ENCODE results near the gene IL20RB.

Gene IL20RB, protein sequence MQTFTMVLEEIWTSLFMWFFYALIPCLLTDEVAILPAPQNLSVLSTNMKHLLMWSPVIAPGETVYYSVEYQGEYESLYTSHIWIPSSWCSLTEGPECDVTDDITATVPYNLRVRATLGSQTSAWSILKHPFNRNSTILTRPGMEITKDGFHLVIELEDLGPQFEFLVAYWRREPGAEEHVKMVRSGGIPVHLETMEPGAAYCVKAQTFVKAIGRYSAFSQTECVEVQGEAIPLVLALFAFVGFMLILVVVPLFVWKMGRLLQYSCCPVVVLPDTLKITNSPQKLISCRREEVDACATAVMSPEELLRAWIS

DNA sequence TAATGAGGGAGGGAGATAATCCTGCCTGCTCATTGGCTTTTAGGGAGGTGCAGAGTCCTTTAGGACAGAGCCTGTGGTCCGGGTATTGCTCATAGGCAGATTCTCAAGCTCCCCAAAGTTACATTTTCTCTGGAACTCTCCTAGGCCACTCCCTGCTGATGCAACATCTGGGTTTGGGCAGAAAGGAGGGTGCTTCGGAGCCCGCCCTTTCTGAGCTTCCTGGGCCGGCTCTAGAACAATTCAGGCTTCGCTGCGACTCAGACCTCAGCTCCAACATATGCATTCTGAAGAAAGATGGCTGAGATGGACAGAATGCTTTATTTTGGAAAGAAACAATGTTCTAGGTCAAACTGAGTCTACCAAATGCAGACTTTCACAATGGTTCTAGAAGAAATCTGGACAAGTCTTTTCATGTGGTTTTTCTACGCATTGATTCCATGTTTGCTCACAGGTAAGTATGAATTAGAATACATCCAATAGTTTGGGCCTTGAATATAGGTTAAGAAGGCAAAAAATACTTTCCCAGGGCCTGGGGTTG, at the start of gene IL20RB:
TSS of gene IL20RB (plus strand) at position 233 of the 538 bp plus-strand sequence. CDS start at position 364, 131 bp downstream.
- DNase-seq (ENCODE audit: low read depth in 1 of 2, low spot score in 1 of 2), result no peak

DNA sequence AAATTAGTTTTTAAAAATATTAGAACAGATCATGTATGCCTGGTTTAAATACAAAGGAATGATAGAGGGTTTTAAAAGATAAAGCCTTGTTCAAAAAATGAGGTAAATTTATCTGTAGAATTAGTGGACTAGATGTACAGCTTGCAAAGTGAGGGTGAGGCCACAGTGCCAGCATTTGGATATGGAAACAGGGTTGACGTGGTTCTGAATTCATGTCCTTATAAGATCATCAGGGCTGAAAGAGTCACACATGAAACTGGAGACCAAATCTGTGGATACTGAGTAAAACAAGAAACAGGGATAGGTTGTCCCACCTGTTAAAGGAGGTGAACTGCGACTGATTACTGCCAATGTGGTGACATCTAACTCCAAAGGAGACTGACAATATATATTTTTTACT, 49.5 kb upstream of the IL20RB start:
- DNase-seq (ENCODE audit: low read depth in 1 of 2, low spot score in 1 of 2), result no peak

DNA sequence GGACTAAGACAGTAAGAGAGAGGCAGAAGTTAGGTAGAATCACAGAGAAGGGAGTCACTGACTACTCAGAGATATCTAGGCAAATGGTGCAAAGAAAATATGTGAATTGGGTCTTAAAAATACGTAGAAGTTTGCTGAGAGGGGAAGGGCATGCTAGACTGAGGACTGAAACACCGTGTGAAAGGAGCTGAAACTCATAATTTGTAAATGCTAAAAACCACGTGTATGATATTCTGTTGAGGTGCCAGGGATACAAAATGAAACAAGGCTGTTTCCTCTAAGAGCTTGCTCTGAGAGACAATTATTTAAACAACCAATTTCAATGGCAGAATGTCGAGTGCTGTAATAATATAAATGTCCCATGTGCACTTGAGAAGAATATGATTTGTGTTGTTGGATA, 48.6 kb upstream of the IL20RB start:
- DNase-seq (ENCODE audit: low read depth in 1 of 2, low spot score in 1 of 2), result no peak

DNA sequence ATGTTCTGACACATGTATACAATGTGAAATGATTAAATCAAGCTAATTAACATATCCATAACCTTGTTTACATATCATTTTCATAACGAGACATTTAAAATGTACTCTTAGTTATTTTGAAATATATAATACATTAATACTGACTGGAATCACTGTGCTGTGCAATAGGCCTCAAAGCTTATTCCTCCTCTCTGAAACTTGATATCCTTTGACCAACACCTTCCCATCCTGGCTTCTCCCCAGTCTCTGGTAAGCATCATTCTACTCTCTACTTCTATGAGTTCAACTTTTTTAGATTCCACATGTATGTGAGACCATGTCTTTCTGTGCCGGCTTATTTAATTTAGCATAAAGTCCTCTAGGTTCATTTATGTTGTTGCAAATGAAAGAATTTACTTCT, 47.1 kb upstream of the IL20RB start:
- DNase-seq (ENCODE audit: low read depth in 1 of 2, low spot score in 1 of 2), result no peak

DNA sequence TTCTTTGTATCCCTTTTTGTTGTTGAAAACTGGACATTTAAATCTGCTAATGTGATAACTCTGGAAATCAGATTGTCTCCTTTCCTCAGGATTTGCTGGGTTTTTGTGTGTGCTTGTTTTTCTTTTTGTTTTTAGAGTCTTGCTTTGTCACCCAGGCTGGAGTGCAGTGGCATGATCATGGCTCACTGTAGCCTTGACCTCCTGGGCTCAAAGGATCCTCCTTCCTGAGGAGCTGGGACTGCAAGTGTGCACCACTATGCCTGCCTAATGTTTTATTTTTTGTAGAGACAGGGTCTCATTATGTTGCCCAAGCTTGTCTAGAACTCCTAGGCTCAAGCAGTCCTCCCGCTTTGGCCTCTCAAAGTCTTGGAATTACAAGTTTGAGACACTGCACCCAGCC, 44.6 kb upstream of the IL20RB start:
- no peak for DNase-seq (ENCODE audit: low read depth in 1 of 2, low spot score in 1 of 2)

DNA sequence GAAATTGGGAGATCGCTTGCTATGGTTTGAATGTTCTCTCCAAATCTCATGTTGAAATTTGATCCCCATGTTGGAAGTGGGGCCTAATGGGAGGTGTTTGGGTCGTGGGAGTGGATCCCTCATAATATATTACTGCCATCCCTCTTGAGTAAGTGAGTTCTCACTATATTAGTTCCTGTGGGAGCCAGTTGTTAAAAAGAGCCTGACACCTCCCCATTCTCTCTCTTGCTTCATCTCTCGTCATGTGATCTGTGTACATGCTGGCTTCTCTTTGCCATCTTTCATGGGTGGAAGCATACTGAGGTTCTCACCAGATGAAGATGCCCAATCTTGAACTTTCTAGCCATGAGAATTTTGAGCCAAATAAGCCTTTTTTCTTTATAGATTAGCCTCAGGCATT, 43.0 kb upstream of the IL20RB start:
- no peak for DNase-seq (ENCODE audit: low read depth in 1 of 2, low spot score in 1 of 2)

DNA sequence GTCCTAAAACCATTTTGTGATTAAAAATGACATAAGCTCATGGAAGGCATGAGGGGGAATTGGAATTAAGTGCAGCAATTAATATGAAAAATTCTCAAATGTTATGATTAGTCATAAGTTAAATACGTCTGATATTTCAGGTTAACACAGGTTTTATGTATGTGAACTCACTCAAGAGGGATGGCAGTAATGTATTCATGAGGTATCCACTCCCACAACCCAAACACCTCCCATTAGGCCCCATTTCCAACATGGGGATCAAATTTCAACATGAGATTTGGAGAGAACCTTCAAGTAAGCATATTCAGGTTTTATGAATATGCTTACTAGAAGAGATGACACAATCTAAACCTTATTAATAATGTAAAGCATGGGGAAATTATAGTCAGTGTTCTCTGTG, 41.6 kb upstream of the IL20RB start:
- DNase-seq (ENCODE audit: low read depth in 1 of 2, low spot score in 1 of 2), result no peak

DNA sequence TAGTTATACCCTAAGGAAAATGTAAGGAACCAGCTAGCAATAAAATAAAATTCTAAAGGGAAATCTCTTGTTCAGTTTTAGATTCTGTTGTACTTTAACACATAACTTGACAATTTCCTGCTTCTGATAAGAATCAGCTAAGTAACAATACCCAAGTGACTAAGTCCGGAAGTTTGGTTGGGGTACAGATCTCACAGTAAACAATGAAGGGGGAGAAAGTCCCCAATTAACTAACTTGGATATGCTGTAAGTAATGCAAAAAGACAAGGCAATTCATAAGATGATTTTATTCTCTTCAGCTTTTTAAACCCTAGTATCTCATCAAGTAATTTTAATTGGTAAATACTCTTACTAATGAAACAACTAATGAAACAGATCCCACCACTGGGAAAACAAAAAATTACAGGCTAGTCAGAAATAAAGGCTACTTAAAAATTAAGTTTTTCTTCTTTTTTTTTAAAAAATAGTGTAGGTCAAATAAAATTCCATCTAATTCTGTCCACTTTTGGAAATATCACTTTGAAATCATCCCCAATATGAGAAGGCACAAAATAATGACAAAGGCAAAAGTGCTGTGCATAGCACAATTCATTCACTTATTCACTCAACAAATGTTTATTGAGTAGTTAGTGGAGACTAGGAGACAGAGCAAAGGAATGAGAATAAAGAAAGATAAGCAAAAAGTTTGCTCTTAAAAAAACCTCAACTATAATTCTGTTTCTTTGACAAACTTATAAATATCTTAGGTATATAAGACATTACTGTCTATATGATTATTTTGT, 37.8 kb upstream of the IL20RB start:
- DNase-seq (ENCODE audit: low read depth in 1 of 2, low spot score in 1 of 2), result no peak

DNA sequence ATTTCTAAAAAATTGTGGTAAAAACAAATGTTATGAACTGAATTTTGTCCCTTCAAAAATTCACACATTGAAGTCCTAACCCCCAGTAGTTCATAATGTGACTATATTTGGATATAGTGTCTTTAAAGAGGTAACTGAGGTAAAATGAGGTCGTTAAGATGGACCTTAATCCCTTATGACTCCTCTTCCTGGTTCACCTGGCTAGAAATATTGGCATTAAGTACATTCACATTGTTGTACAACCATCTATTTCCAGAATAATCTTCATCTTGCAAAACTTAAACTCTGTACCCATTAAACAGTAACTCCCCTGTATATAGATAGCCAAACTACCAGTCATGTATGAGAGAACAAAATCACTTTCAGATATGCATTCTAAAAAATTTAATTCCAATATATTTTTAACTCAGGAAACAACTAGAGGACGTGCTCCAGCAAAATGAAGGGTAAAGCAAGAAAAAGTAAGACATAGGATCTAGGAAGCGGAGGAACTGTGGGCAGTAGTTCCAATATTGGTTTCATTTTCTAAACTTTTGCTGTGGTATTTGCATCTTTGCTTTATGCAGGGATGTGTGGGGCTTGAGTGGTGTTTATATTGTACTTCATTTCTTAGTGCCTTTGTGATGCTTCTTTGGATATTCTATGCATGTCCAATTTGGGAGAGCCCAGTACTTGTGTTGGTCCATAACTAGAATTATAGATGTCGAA, 36.7 kb upstream of the IL20RB start:
- DNase-seq (ENCODE audit: low read depth in 1 of 2, low spot score in 1 of 2), result no peak

DNA sequence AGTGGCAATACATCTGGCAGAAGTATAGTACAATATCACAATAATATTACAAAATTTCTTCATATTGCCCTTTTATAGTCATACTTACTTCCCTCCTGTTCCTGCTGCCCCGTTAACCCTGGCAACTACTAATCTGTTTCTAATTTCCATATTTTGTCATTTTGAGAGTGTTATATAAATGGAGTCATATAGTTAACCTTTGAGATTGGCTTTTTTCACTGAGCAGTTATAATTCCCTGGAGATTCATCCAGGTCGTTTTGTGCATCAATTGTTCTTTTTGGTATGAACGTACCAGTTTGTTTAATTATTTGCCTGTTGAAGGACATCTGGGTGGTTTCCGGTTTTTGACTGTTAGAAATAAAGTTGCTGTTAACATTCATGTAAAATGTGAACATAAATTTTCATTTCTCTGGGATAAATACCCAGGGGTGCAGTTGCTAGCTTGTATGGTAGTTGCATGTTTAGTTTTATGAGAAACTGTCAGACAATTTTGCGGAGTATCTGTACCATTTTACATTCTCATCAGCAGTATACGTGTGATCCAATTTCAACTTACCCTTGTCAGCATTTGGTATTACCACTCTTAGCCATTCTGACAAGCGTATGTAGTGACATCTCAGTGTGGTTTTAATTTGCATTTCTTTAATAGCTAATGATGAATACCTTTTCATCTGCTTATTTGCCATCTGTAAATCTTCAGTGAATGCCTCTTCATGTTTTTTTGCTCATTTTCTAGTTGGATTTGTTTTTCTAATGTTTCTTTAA, 32.2 kb upstream of the IL20RB start:
- DNase-seq (ENCODE audit: low read depth in 1 of 2, low spot score in 1 of 2), result no peak

DNA sequence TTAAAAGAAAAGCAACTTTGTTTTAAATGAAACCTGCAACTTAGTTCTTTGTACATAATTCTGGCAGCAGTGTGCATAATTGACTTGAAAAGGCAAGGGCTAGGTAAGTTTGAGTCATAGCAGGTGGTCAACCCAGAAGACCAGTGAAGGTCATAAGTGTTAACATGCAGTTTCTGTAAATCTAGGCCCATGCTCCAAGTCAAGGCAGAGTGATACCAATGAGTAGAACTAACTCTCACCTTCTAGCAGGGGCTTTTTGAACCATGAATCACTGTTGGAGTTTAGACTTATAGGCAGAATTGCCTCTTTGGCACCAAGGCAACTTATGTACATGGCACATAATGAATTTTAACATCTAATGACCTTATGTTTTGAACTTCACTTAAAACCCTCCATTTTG, 29.5 kb upstream of the IL20RB start:
- no peak for DNase-seq (ENCODE audit: low read depth in 1 of 2, low spot score in 1 of 2)

DNA sequence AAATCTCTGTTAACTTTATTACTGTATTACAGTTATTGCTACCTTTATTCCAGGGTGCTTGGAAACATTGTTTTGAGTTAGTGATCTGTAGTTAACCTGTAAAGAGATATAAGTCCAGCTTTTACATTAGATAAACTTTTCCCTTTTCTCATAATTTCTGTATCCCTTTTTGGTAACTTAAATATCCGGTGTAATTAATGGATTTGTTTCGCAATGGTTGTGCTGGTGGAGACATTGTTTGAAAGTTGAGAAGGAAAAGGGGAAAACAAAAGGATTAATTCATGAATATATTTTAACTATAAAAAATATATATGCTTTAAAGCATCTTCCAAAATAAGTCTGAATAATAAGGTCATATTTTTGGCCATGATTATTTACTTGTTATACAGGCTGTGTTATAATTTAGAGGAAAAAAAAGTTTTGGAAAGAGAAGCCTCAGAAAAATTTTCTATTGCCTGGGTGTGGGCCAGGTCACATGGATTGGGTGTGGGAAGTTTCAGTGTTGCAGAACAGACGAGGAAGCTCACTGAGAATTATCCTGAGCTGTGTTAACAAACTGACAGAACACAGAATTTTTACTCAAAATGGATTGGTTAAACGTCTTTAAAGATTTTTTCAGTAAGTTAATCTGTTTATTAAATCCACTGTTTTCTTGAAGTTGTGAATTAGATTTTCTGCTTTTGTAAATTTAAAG, 27.7 kb upstream of the IL20RB start:
- no peak for DNase-seq (ENCODE audit: low read depth in 1 of 2, low spot score in 1 of 2)

DNA sequence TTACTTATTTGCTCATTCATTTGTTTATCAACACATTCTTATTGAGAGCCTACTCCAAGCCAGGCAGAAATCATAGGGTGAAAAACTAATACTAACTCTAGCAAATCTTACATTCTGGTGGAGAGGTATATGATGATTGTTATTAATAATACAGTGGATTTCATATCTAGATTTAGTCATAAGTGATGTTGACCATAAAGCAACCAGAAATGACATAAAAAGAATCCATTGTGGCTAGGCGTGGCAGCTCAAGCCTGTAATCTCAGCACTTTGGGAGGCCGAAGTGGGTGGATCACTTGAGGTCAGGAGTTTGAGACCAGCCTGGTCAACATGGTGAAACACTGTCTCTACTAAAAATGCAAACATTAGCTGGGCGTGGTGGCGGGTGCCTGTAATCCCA, 26.2 kb upstream of the IL20RB start:
- no peak for DNase-seq (ENCODE audit: low read depth in 1 of 2, low spot score in 1 of 2)

DNA sequence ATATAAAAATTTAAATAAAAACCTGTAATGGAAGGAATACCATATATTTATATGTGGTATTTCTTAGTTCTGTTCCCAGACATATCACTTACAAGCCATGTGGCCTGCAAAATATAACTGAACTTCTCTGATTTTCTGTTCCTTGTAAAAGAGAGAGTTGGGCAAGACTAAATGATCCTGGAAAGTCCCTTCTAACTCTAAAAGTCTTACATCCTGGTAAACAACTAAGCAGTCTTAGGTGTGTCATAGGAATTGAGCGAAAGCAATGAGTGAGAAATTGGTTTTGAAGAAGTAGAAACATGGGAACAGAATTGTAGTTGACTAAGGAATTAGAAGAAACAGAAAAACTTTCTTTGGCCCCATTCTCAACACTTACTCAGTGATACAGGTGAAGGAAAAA, 25.3 kb upstream of the IL20RB start:
- no peak for DNase-seq (ENCODE audit: low read depth in 1 of 2, low spot score in 1 of 2)

DNA sequence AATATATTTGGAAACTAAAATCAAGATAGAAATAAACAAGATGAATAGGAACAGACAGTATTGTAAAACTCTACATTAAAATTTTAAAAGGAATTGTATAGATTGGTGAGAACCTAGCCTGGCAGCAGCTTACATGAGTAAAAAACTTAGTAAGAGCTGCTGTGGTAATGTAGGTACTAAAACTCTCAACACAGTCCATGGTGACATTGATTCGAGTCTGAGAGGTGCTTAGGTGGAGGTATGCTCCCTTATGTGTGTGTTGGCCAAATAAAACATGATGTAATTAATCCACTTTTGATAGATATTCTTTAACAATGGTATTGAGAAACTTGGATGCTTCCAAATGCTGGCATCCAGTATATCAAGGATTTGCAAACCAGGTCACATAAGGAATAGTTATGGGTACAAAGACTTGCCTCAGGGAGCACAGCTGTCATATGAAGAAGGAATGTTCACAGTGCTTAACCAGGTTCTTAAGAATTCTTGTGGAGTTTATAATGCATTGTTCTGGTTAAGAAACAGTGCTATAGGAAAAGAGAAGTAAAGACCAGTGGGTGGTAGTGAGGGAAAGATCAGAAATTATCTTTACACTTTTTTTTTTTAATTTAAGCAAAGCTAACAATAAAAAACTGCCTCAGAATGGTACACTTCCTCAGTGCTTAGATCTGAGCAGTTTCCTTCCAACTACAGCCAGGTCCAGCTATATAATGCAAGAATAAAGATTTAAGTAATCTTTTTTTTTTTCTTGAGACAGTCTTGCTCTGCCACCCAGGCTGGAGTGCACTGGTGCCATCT, 24.6 kb upstream of the IL20RB start:
- DNase-seq (ENCODE audit: low read depth in 1 of 2, low spot score in 1 of 2), result no peak

DNA sequence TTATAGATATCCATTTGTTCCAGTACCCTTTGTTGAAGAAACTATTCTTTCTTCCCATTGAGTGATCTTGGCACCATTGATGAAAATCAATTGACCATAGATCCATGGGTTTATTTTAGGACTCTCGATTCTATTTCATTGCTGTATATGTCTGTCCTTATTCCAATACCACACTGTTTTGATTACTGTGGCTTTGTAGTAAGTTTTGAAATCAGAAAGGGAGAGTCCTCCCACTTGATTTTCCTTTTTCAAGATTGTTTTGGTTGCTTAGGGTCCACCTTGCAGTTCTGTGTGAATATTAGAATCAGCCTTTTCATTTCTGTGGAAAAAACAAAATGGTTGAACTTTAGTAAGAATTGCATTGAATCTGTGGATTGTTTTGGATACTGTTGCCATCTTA, 20.6 kb upstream of the IL20RB start:
- DNase-seq (ENCODE audit: low read depth in 1 of 2, low spot score in 1 of 2), result no peak

DNA sequence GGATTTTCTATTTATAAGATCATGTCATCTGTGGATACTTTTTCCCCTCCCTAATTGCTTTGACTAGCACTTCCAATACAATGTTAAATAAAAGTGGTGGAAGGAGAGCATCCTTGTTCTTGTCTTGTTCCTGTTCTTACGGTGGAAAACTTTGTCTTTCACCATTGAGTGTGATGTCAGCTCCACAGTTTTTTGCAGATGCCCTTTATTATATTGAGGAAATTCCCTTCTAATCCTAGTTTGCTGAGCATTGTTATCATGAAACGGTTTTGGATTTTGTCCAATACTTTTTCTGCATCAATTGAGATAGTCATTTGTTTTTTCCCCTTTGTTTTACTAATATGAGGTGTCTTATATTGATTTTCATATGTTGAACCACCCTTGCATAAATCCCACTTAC, 19.9 kb upstream of the IL20RB start:
- no peak for DNase-seq (ENCODE audit: low read depth in 1 of 2, low spot score in 1 of 2)

DNA sequence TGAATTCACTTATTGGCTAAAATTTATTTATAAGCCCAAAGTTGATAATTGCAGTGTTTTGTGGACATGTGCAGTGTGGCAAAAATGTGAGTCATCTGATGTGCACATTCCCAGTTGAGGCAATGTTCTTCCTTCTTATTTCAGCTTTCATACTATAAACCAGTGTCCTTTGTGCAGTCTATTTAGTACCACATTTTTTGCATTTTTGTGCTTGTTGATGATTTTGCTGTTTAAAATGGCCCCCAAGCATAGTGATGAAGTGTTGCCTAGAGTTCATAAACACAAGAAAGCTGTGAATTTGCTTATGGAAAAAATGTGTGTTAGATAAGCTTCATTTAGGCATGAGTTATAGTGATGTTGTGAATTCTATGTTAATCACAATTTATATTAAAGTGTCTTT, 19.4 kb upstream of the IL20RB start:
- DNase-seq (ENCODE audit: low read depth in 1 of 2, low spot score in 1 of 2), result no peak

DNA sequence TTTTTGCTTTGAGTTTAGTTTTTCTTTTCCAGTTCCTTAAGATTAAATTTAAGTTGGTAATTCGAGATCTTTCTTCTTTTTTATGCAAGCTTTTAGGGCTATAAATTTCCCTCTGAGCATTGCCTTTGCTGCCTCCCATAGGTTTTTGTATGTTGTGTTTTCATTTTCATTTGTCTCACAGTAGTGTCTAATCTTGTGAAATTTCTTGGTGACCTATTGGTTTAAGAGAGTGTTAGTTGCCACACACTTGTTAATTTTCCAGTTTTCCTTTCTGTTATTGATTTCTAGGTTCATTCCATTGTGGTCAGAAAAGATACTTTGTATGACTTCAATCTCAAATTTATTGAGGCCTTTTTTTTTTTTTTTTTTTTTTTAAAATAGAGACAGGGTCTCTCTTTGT, 18.3 kb upstream of the IL20RB start:
- no peak for DNase-seq (ENCODE audit: low read depth in 1 of 2, low spot score in 1 of 2)

DNA sequence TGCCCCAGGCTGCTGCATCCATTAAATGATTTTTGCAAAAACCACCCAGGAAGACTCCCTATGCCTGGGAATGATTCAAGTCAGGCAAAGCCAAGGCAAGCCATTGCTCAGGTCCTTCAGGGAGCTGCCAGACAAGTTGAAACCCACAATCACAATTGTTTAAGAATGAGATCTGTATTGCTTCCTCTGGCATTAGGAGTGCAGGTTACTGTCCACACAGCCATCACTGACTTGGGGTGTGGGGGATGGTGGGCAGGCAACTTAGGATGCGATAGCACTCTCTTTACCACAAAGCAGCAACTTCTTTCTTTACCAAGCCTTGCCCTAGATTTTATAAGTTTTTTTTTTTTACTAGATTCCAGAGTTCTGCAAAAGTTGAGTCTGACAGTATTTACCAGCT, 15.0 kb upstream of the IL20RB start:
- no peak for DNase-seq (ENCODE audit: low read depth in 1 of 2, low spot score in 1 of 2)

Data from activated T-helper 1 cell treated with anti-CD3 and anti-CD28 coated beads, Interleukin-2, amount 50 U/mL, for 16 hours (primary cell).